H1 (cell line): Measurements from ENCODE around the gene GRK5.

Experiments
- CHD2 ChIP-seq: IDR thresholded peaks from 2 replicates; pipeline ENCODE4 v1.6.1; 2012; ENCODE audit warnings: low read length, improper control_type of control experiment
- CTCF ChIP-seq, 3 experiments: IDR thresholded peaks; 1 replicate in 2 of 3; 2 replicates in 1 of 3; pipeline versions ENCODE4 v1.5.1 to v1.6.1; 2011; ENCODE audit warnings: low read length in 3 of 3, mild to moderate bottlenecking in 3 of 3, inconsistent platforms in 2 of 3, low read depth in 1 of 3, moderate library complexity in 1 of 3; ENCODE audit not compliant: insufficient read depth in 1 of 3; ENCODE audit errors: control extremely low read depth in 1 of 3
- E2F6 ChIP-seq: IDR thresholded peaks from 2 replicates; pipeline ENCODE4 v1.6.1; 2012; ENCODE audit warnings: inconsistent platforms
- JUND ChIP-seq: IDR thresholded peaks from 2 replicates; pipeline ENCODE4 v1.6.1; 2011; ENCODE audit warnings: mild to moderate bottlenecking, improper control_type of control experiment, low read length
- KDM5A ChIP-seq: fragments of 200-600 bp; IDR thresholded peaks from 2 replicates; pipeline ENCODE4 v1.7.1; 2012; ENCODE audit warnings: mild to moderate bottlenecking, low read length, inconsistent platforms, mixed read lengths
- PHF8 ChIP-seq: fragments of 200-600 bp; sonication (generic); conservative IDR thresholded peaks from 2 replicates; pipeline ENCODE4 v1.7.1; 2012; ENCODE audit warnings: low read depth, mild to moderate bottlenecking, inconsistent platforms, low read length, moderate library complexity
- RFX5 ChIP-seq: IDR thresholded peaks from 2 replicates; pipeline ENCODE4 v1.6.1; 2011; ENCODE audit warnings: low read depth, low read length, improper control_type of control experiment, borderline replicate concordance
- YY1 ChIP-seq: IDR thresholded peaks from 2 replicates; pipeline ENCODE4 v1.6.1; 2011; ENCODE audit warnings: low read depth, mild to moderate bottlenecking, low read length

DNA sequence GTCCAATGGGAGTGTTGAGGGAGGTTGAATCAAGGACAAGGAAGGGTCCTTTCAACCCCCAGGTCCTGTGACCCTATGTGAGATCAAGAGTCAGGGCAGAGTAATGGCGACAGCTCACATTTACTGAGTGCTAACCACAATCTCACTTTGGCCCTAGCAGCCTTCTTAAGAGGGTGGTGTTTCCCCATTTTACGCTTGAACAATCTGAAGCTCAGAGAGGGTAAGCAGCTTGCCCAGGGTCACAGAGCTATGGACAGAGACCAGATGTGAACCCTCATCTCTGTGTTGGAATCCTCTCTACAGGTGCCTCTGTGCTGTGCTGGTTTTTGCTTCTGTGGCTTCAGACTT, 102.0 kb downstream of the GRK5 start:
- TF ChIP-seq PHF8: no peak
- no peak for TF ChIP-seq RFX5
- TF ChIP-seq YY1: no peak
- no peak for TF ChIP-seq CTCF (IDR thresholded peaks at IDR 0.05; ENCODE audit: control extremely low read depth in 1 of 3, insufficient read depth in 1 of 3, low read depth in 1 of 3, low read length in 3 of 3)
- TF ChIP-seq CHD2: no peak
- no peak for TF ChIP-seq E2F6
- no peak for TF ChIP-seq KDM5A
- TF ChIP-seq JUND: no peak
